Measurements from ENCODE around the gene PLCD4. TPM values are rescaled to one million over a fixed set of nuclear protein-coding genes. Genes with fewer than 3 reads are reported as not detected.

PLCD4 gene
- polyA plus RNA-seq, 1 of the 3 experiments (the other 2 are of a cell fraction) = 8.5 TPM

GRCh38 chr2:218680061-218680460 is 72.4 kb downstream of the PLCD4 start:
- no peak overlapping the region for H3K4me2 ChIP-seq
- no peaks in the 10 kb centered on the region for H3K9me2 ChIP-seq
- H3K36me3 ChIP-seq (replicated peaks in 1 of 2; ENCODE audit: control insufficient read depth in 1 of 2, insufficient read depth in 2 of 2, low read length in 1 of 2) = peaks cover 40 to 44% of the 10 kb centered on the region in 2 experiments
- no peak overlapping the region for H3K9ac ChIP-seq
- no peak overlapping the region for H2AFZ ChIP-seq (ENCODE audit: low read depth)
- no peaks in the 10 kb centered on the region for H3K9me3 ChIP-seq
- H4K20me1 ChIP-seq (ENCODE audit: insufficient read depth) = no peaks in the 10 kb centered on the region
- H3K4me3 ChIP-seq (ENCODE audit: low read depth in 2 of 2, low read length in 1 of 2) = no peak overlapping the region
- CTCF ChIA-PET = no interaction called here
- H3K4me1 ChIP-seq (ENCODE audit: control insufficient read depth in 1 of 2, insufficient read depth in 2 of 2, low read depth in 1 of 2, low read length in 1 of 2) = no peaks in the 10 kb centered on the region
- H3K27me3 ChIP-seq (ENCODE audit: insufficient read depth) = no peaks in the 10 kb centered on the region
- H3K79me2 ChIP-seq (ENCODE audit: insufficient read depth) = no peaks in the 10 kb centered on the region
- POLR2A ChIA-PET = no interaction called here
- H3K27ac ChIP-seq (ENCODE audit: low read depth in 2 of 2, low read length in 1 of 2) = no peak overlapping the region
- WGBS (ENCODE audit: low lambda C conversion rate) = 79% methylated on average over 3 of the region's 3 CpGs
- TF ChIP-seq SIN3A (IDR thresholded peaks at IDR 0.05; ENCODE audit: borderline replicate concordance, low read depth, low read length) = no peak
- no peak for TF ChIP-seq RXRA (IDR thresholded peaks at IDR 0.05; ENCODE audit: borderline replicate concordance, low read depth)
- no peak for TF ChIP-seq GATA2 (CRISPR knock-in tag; IDR thresholded peaks at IDR 0.05)
- no peak for TF ChIP-seq FOXJ3 (CRISPR knock-in tag; IDR thresholded peaks at IDR 0.05)
- TF ChIP-seq, protein P1, sequence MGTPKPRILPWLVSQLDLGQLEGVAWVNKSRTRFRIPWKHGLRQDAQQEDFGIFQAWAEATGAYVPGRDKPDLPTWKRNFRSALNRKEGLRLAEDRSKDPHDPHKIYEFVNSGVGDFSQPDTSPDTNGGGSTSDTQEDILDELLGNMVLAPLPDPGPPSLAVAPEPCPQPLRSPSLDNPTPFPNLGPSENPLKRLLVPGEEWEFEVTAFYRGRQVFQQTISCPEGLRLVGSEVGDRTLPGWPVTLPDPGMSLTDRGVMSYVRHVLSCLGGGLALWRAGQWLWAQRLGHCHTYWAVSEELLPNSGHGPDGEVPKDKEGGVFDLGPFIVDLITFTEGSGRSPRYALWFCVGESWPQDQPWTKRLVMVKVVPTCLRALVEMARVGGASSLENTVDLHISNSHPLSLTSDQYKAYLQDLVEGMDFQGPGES (IDR thresholded peaks at IDR 0.05; ENCODE audit: low read depth, low read length) = no peak
- no peak for TF ChIP-seq USF2 (IDR thresholded peaks at IDR 0.05; ENCODE audit: borderline replicate concordance, low read depth, low read length)
- no peak for TF ChIP-seq NRF1 (IDR thresholded peaks at IDR 0.05; ENCODE audit: low read depth, low read length)
- TF ChIP-seq ELF1 (IDR thresholded peaks at IDR 0.05) = no peak
- TF ChIP-seq, protein P2, sequence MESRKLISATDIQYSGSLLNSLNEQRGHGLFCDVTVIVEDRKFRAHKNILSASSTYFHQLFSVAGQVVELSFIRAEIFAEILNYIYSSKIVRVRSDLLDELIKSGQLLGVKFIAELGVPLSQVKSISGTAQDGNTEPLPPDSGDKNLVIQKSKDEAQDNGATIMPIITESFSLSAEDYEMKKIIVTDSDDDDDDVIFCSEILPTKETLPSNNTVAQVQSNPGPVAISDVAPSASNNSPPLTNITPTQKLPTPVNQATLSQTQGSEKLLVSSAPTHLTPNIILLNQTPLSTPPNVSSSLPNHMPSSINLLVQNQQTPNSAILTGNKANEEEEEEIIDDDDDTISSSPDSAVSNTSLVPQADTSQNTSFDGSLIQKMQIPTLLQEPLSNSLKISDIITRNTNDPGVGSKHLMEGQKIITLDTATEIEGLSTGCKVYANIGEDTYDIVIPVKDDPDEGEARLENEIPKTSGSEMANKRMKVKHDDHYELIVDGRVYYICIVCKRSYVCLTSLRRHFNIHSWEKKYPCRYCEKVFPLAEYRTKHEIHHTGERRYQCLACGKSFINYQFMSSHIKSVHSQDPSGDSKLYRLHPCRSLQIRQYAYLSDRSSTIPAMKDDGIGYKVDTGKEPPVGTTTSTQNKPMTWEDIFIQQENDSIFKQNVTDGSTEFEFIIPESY (IDR thresholded peaks at IDR 0.05; ENCODE audit: borderline replicate concordance, low read depth) = no peak
- TF ChIP-seq, protein P3, sequence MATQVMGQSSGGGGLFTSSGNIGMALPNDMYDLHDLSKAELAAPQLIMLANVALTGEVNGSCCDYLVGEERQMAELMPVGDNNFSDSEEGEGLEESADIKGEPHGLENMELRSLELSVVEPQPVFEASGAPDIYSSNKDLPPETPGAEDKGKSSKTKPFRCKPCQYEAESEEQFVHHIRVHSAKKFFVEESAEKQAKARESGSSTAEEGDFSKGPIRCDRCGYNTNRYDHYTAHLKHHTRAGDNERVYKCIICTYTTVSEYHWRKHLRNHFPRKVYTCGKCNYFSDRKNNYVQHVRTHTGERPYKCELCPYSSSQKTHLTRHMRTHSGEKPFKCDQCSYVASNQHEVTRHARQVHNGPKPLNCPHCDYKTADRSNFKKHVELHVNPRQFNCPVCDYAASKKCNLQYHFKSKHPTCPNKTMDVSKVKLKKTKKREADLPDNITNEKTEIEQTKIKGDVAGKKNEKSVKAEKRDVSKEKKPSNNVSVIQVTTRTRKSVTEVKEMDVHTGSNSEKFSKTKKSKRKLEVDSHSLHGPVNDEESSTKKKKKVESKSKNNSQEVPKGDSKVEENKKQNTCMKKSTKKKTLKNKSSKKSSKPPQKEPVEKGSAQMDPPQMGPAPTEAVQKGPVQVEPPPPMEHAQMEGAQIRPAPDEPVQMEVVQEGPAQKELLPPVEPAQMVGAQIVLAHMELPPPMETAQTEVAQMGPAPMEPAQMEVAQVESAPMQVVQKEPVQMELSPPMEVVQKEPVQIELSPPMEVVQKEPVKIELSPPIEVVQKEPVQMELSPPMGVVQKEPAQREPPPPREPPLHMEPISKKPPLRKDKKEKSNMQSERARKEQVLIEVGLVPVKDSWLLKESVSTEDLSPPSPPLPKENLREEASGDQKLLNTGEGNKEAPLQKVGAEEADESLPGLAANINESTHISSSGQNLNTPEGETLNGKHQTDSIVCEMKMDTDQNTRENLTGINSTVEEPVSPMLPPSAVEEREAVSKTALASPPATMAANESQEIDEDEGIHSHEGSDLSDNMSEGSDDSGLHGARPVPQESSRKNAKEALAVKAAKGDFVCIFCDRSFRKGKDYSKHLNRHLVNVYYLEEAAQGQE (IDR thresholded peaks at IDR 0.05; ENCODE audit: low read depth, low read length) = no peak
- no peak for TF ChIP-seq RCOR1 (IDR thresholded peaks at IDR 0.05; ENCODE audit: low read length)
- TF ChIP-seq POLR2AphosphoS5 (IDR thresholded peaks at IDR 0.05; ENCODE audit: low read depth, low read length) = no peak
- DNase-seq = no peak
- H3F3A ChIP-seq (replicated peaks; ENCODE audit: insufficient read depth) = peaks cover 12% of the 10 kb centered on the region

Small RNA genes within 50 kb of the gene (small RNA-seq; reads per million reads assigned to genes)
- 0 reads per million in 7 experiments for gene RNU6-136P

Other genes starting within 250 kb of the PLCD4 start
- gene SLC11A1, start 225.6 kb upstream of the PLCD4 start, polyA plus RNA-seq (2012; rRNA removed) = 0.26 and 0.31 TPM in 2 replicates
- 78.5 and 88.0 TPM in 2 replicates for gene CTDSP1, start 208.0 kb upstream of the PLCD4 start, polyA plus RNA-seq (2012; rRNA removed)
- under 0.01 and 0.02 TPM in 2 replicates for gene VIL1, start 188.8 kb upstream of the PLCD4 start, polyA plus RNA-seq (2012; rRNA removed)
- 0.95 and 1.4 TPM in 2 replicates for gene USP37, start 39.5 kb upstream of the PLCD4 start, polyA plus RNA-seq (2012; rRNA removed)
- gene CNOT9, start 39.1 kb upstream of the PLCD4 start, polyA plus RNA-seq (2012; rRNA removed) = 36.8 and 40.8 TPM in 2 replicates
- gene ZNF142, start 51.7 kb downstream of the PLCD4 start, polyA plus RNA-seq (2012; rRNA removed) = 5.7 and 8.1 TPM in 2 replicates
- gene BCS1L, start 51.8 kb downstream of the PLCD4 start, polyA plus RNA-seq (2012; rRNA removed) = 47.5 and 59.8 TPM in 2 replicates
- gene RNF25, start 64.1 kb downstream of the PLCD4 start, polyA plus RNA-seq (2012; rRNA removed) = 72.2 and 90.6 TPM in 2 replicates
- gene STK36, start 64.2 kb downstream of the PLCD4 start, polyA plus RNA-seq (2012; rRNA removed) = 53.5 and 83.2 TPM in 2 replicates
- gene TTLL4, start 102.9 kb downstream of the PLCD4 start, polyA plus RNA-seq (2012; rRNA removed) = 15.6 and 18.6 TPM in 2 replicates
- 0.18 and 0.54 TPM in 2 replicates for gene CYP27A1, start 174.2 kb downstream of the PLCD4 start, polyA plus RNA-seq (2012; rRNA removed)
- not detected in 2 replicates for gene PRKAG3, start 223.9 kb downstream of the PLCD4 start, polyA plus RNA-seq (2012; rRNA removed)

Data from SK-N-SH (cell line).